OCI-LY1 (cell line): ENCODE results near the gene NME3.

Source experiments
- H2AFZ ChIP-seq: fragments of 200-600 bp; sonication (generic), shearing (Covaris generic); 2 replicates; pipeline ENCODE4 v1.6.0; 2014; ENCODE audit warnings: antibody characterized with exemption, mild to moderate bottlenecking, low read length
- H3F3A ChIP-seq: fragments of 200-600 bp; sonication (generic), shearing (Covaris generic); 2 replicates; pipeline ENCODE4 v1.6.0; 2014; ENCODE audit warnings: mild to moderate bottlenecking, antibody characterized with exemption, low read length, moderate library complexity; ENCODE audit not compliant: insufficient read depth
- H3K27ac ChIP-seq: fragments of 200-600 bp; sonication (generic); 2 replicates; pipeline ENCODE4 v1.5.1; 2014; ENCODE audit warnings: low read length, mixed run types, mild to moderate bottlenecking, low read depth; ENCODE audit not compliant: poor library complexity, severe bottlenecking
- H3K27me3 ChIP-seq: fragments of 200-600 bp; sonication (generic); 2 replicates; pipeline ENCODE4 v1.6.0; 2014; ENCODE audit warnings: antibody characterized with exemption, mild to moderate bottlenecking, low read length, moderate library complexity; ENCODE audit not compliant: insufficient read depth
- H3K36me3 ChIP-seq: fragments of 200-600 bp; sonication (generic); 2 replicates; pipeline ENCODE4 v1.6.1; 2014; ENCODE audit warnings: mild to moderate bottlenecking, antibody characterized with exemption, low read length, moderate library complexity, mixed read lengths; ENCODE audit not compliant: insufficient read depth
- H3K4me1 ChIP-seq: fragments of 200-600 bp; sonication (generic); 2 replicates; pipeline ENCODE4 v1.5.1; 2014; ENCODE audit warnings: mild to moderate bottlenecking, low read length, moderate library complexity; ENCODE audit not compliant: insufficient read depth, severe bottlenecking
- H3K4me2 ChIP-seq: fragments of 200-600 bp; sonication (generic), shearing (Covaris generic); 2 replicates; pipeline ENCODE4 v1.6.1; 2014; ENCODE audit warnings: low read length
- H3K4me3 ChIP-seq: fragments of 200-600 bp; sonication (generic); 2 replicates; pipeline ENCODE4 v1.5.1; 2014; ENCODE audit warnings: low read length, low read depth, mild to moderate bottlenecking, mixed read lengths; ENCODE audit not compliant: poor library complexity, severe bottlenecking
- H3K79me2 ChIP-seq: fragments of 200-600 bp; shearing (Covaris generic); 2 replicates; pipeline ENCODE4 v1.6.1; 2016; ENCODE audit warnings: mixed run types, low read length, mixed read lengths; ENCODE audit not compliant: insufficient read depth
- H3K9ac ChIP-seq: fragments of 200-600 bp; sonication (generic), shearing (Covaris generic); 2 replicates; pipeline ENCODE4 v1.6.1; 2014; ENCODE audit warnings: mild to moderate bottlenecking, low read length, mixed read lengths
- H3K9me2 ChIP-seq: fragments of 200-600 bp; sonication (generic), shearing (Covaris generic); 2 replicates; pipeline ENCODE4 v1.6.1; 2014; ENCODE audit warnings: low read depth, mild to moderate bottlenecking, low read length, mixed read lengths
- H3K9me3 ChIP-seq: fragments of 200-600 bp; shearing (Covaris generic); 2 replicates; pipeline ENCODE4 v1.6.1; 2014; ENCODE audit warnings: low read length, mixed read lengths
- H4K20me1 ChIP-seq: fragments of 200-600 bp; sonication (generic), shearing (Covaris generic); 2 replicates; pipeline ENCODE4 v1.6.0; 2016; ENCODE audit warnings: mild to moderate bottlenecking, low read length; ENCODE audit not compliant: insufficient read depth
- CTCF ChIP-seq: fragments of 200-600 bp; sonication (generic), shearing (Covaris generic); IDR thresholded peaks from 2 replicates; pipeline ENCODE4 v1.5.1; 2017; ENCODE audit warnings: mild to moderate bottlenecking, antibody characterized with exemption, low read length, moderate library complexity, mixed read lengths
- EZH2 ChIP-seq: fragments of 200-600 bp; sonication (generic), shearing (Covaris generic); IDR thresholded peaks from 2 replicates; pipeline ENCODE4 v1.8.0; 2017; ENCODE audit warnings: borderline replicate concordance, mixed run types, mild to moderate bottlenecking, antibody characterized with exemption, low read length, moderate library complexity, mixed read lengths

NME3 gene

DNA sequence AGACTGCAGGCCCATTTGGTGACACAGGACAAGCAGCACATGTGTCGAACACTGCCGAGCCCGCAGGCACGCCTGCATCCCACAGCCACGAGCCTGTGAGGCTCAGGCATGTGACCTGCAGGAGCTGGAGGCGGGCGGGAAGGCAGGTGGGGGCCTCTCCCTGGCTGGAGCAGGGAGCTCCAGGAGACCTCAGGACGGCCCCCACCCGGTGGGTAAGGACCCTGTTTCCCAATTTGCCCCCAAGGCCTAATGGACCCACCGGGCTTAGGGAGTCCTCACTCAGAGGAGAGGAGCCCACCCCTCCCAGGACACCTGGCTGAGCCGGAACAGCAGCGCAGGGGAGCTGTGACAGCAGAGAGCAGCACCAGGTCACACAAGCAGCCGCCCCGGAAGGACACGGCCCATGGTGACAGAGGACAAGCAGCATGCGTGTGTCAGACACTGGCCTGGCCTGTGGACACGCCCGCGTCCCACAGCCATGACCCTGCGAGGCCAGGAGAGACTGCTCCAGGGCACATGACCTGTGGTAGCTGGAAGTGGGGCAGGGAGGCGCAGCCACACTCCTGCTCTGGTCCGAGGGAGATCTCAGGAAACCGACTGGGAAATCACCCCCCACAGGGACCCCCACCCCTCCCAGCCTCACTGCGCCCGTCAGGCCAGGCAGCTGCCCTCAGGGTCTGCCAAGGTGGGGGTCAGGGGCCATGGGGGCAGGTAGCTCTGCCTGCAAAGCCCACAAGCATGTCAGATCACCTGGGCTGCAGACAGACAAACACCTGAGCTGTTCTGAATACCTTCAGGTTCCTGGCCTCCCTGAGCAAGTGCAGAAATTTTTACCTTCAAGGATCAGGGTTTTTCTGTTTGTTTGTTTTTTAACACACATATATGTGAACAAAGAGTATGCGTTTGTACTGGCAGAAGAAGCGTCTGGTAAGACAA, 8.7 kb upstream of the NME3 start:
- no peak overlapping the region for H3K27ac ChIP-seq
- TF ChIP-seq EZH2 (no peak), CTCF (no peak)
- no peaks in the 10 kb centered on the region for H4K20me1 ChIP-seq
- H3K4me2 ChIP-seq, result no peak overlapping the region
- no peak overlapping the region for H2AFZ ChIP-seq
- H3K9me2 ChIP-seq, result no peaks in the 10 kb centered on the region
- H3F3A ChIP-seq, result 0 out of 2 replicates have a peak, but pooled peaks cover 3% of the 10 kb centered on the region
- H3K9me3 ChIP-seq, result no peaks in the 10 kb centered on the region
- H3K4me1 ChIP-seq, result peaks cover 20% of the 10 kb centered on the region
- peaks cover 47% of the 10 kb centered on the region for H3K36me3 ChIP-seq
- peaks cover 6% of the 10 kb centered on the region for H3K79me2 ChIP-seq
- no peak overlapping the region; the same call in 1 of the 2 replicates for H3K9ac ChIP-seq
- no peak overlapping the region for H3K4me3 ChIP-seq
- no peaks in the 10 kb centered on the region for H3K27me3 ChIP-seq

GRCh38 chr16:1779234-1779701, 7.9 kb upstream of the NME3 start:
- Histone ChIP-seq H3K36me3 (peaks cover 44% of the 10 kb centered on the region), H3K9me2 (no peaks in the 10 kb centered on the region), H3K27me3 (no peaks in the 10 kb centered on the region), H4K20me1 (no peaks in the 10 kb centered on the region), H3K4me2 (no peak overlapping the region), H3F3A (0 out of 2 replicates have a peak, but pooled peaks cover 3% of the 10 kb centered on the region), H3K4me3 (no peak overlapping the region), H3K79me2 (peaks cover 6% of the 10 kb centered on the region; the same call in 1 of the 2 replicates), H3K4me1 (peaks cover 25% of the 10 kb centered on the region), H3K9me3 (no peaks in the 10 kb centered on the region), H3K9ac (no peak overlapping the region), H2AFZ (no peak overlapping the region), H3K27ac (no peak overlapping the region)
- TF ChIP-seq EZH2 (no peak), CTCF (no peak)

DNA sequence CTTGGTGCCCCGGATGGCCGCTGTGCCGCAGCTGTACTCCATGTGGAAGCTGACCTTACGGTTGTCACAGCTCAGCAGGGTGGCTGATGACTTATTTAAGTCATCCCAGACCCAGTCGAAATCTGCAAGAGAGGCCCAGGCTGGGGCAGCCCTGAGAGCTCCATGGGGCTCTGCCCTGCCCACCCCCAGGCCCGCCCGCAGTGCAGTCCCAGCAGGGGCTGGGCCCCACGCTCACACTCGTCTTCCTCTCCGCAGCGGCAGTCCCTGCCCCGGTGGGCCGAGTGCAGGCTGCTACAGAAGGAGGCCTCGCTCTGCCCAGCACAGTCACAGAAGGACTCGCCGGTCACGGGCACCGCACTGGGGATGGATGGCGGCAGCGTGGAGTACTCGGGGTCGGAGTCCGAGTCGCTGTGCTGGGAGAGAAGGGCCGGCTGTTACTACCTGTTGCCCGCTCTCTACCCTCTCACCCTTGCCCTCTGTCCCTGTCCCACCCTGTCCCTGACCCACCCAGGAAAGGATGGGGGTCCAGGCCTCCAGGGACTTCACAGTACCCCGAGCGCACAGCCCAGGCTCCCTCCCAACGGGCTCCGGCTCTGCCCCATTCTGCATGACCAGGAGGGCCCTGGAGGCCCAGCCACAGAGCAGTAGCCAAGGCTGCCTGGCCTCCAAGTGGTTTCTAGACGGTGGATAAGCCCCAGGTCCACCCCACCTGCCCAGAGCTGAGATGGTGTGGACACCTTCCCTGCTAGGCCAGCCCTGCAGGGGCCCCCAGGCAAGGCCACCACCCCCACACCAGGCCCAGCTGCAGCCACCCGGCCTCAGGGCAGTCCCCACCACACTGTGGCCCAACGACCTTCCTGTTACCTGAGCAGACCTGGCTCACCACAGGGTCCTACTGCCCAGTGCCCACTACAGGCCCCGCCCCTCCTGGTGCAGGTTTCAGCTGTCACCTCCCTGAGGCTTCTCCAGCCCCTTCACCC, 7.1 kb upstream of the NME3 start:
- H3K27me3 ChIP-seq, result no peaks in the 10 kb centered on the region
- H3K9me2 ChIP-seq, result no peaks in the 10 kb centered on the region
- no peaks in the 10 kb centered on the region for H4K20me1 ChIP-seq
- H3K9ac ChIP-seq, result no peak overlapping the region
- TF ChIP-seq CTCF (no peak), EZH2 (no peak)
- no peak overlapping the region for H3K4me3 ChIP-seq
- no peak overlapping the region for H3K4me2 ChIP-seq
- no peaks in the 10 kb centered on the region for H3K79me2 ChIP-seq
- 0 out of 2 replicates have a peak, but pooled peaks cover 3% of the 10 kb centered on the region for H3F3A ChIP-seq
- H3K36me3 ChIP-seq, result peaks cover 44% of the 10 kb centered on the region
- no peaks in the 10 kb centered on the region for H3K9me3 ChIP-seq
- H3K27ac ChIP-seq, result no peak overlapping the region
- no peak overlapping the region for H2AFZ ChIP-seq
- peaks cover 25% of the 10 kb centered on the region for H3K4me1 ChIP-seq
